Adipose tissue (tissue), 3 donors: ENCODE data around the gene RUNX1. TPM values are rescaled to one million over a fixed set of nuclear protein-coding genes. Genes with fewer than 3 reads are reported as not detected.

Source experiments
- H3K27ac ChIP-seq: one replicate; pipeline ENCODE4 v1.5.1; 2013; ENCODE audit warnings: low read depth, low read length
- WGBS, 3 donors: extraction: QIAGEN DNeasy Blood & Tissue Kit; methylation state at CpG; one replicate each; pipeline ENCODE4 v1.1.7; 2013; 5-methylcytosine and 5-hydroxymethylcytosine counted together
- polyA plus RNA-seq, 3 donors: library from polyadenylated mRNA; stranded (reverse); fragments of 200-250 nt; gene quantifications; one replicate each; pipeline ENCODE4 v1.2.3, GENCODE V29; 2013
- donor health status: healthy with polysubstance abuse.
- donor health status: Bipolar disorder and iron deficiency.
- donor health status: healthy.

RUNX1 gene
- polyA plus RNA-seq, 3 donors, result 1.2 to 38.1 (median 10.8) TPM

DNA sequence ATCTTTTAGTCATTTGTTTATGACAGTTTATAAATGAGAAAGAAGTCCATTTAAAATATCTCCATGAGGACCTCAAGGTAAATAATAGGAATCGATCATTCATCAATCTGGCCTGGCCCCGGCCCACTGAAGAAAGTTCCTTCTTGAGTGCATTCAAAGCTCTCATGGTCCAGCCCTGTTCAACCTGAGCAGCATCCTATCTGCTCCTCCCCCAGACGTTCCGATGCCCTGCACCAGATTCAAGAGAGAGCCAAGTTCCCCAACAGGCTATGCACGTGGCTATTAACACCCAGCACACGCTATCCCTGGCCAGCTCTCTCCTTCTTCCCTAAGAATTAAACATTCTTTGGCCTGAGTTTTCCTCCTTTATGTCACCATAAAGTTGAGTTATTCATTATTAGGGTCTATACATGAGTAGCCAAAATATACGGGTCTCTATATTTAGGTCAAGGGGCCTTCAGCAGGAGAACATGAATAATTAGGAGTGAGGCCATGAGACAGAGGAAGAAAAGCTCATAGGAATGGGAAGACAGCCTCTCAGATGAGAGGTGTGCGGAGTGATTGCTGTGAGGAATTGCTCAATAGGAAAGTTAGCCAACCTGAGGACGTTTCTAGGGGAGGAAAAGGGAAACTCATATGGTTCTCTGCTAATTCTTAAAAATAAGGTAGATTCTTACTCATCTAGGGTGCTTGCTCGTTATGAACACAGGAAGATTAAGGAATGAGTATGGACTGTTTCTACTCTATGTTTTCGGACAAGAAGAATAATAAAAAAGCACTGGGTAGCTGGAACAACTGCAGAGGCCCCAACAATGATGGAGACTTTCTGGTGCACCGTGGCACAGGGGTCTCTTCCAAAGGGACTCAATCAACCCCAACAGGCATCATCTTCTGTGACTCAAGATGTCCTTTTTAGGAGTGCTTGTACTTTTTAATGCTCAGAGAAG lies 23.6 kb downstream of the RUNX1 start:
- 57 to 88% (median 70%) methylated on average over 12 of the region's 12 CpGs for WGBS, 3 donors
- H3K27ac ChIP-seq, result no peak overlapping the region

DNA sequence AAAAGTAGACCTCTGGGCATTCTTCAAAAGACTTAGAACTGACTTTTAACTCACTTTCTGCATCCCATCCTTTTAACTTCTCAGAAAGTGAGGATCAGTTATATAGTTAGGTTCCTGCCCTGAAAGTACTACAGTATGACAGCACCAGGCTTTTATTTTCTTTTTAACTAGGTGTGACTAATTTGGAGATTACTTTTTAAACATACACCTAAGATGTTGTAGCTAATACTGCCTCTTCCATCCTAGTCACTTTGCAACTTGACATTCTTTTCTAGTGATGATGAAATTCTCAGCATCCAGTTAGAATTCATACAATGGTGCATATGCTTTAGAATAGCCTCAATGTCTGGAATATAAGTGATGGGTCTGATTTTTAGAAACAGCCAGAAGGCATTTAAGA lies 24.6 kb downstream of the RUNX1 start:
- H3K27ac ChIP-seq, result no peak overlapping the region

GRCh38 chr21:35024071-35024420 lies 25.1 kb downstream of the RUNX1 start:
- WGBS, 3 donors, result 88 to 100% (median 95%) methylated on average over 1 of the region's 1 CpG

DNA sequence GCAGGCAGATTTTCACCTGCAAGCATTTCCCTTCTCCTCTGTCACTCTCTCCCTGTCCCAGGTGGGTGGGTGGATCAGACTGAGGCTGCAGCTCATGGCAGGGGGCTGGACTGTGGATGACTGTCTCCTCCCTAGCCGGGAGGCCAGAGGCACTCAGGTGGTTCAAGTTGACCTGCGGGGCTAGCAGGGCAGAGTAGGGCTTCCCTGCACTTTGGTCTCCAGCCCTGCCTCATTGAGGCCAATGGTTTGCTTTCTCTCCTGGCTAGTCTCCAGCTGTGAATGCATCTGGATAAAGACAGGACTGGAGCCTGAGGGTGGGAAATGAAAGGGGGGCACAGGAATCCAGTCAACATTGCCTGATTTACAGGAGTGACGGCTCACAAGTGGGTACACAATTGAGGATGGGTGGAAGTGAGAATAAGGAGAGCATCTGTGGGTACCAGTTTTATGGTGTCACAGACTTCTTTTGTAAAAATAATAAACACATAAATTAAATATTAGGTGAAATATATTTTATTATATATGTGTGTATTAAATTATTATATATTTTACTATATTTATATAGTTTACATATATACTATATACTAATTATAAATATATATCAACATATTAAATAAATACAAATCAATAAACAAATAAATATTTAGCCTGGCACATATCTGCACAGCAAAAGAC lies 25.6 kb downstream of the RUNX1 start:
- WGBS, 3 donors, result 58 to 80% (median 68%) methylated on average over 3 of the region's 3 CpGs
- no peak overlapping the region for H3K27ac ChIP-seq

More at GRCh38 chr21:35024071-35024420, 25.1 kb downstream of the RUNX1 start:
- no peak overlapping the region for H3K27ac ChIP-seq

DNA sequence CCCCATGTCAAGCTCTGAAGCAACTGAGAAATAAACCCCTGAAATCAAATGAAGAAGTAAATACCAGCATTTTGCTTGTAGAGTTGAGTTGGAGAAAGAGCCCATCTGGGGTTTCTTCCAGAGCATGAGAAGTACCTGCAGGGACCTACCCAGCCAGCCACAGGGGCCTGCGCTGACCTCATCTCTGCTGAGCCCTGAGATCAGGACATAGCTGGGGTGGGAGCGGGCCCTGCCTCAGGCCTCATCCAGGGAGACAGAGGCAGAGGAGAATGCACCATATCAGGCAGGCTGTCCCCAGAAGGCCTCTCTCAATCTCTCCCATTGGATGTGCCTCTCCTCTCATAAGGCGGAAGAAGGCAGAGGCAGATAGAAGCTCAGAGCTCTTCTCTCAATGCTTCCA lies 27.6 kb downstream of the RUNX1 start:
- no peak overlapping the region for H3K27ac ChIP-seq
- WGBS, 3 donors, result 97 to 100% (median 97%) methylated on average over 3 of the region's 3 CpGs

- WGBS, 3 donors, result 89 to 100% (median 93%) methylated on average over 1 of the region's 1 CpG
- no peak overlapping the region for H3K27ac ChIP-seq
These were observed 28.2 kb downstream of the RUNX1 start for GRCh38 chr21:35020902-35021301.

GRCh38 chr21:35020436-35020835 lies 28.7 kb downstream of the RUNX1 start:
- H3K27ac ChIP-seq, result no peak overlapping the region
- WGBS, 3 donors, result 50 to 75% (median 60%) methylated on average over 4 of the region's 4 CpGs

GRCh38 chr21:35019631-35020032 lies 29.5 kb downstream of the RUNX1 start:
- no peak overlapping the region for H3K27ac ChIP-seq
- 19 to 73% (median 65%) methylated on average over 9 of the region's 9 CpGs for WGBS, 3 donors

DNA sequence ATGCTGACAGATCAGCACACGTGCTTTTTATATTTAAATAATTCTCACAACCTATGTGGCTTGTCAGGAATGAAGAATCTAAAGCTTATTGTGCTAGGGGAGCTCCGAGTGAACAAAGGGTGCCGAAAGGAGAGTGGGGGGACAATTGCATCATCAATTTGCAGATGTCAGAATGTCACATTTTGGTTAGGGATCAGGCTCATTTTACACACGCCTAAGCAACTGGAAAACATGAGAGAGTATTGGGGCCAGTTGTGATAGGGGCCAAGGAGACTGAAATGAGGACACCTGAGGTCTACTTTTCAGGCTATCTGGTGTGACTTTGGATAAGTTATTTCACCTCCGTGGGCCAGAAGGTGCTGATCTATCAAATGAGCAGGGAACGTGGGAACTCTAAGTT lies 31.8 kb downstream of the RUNX1 start:
- no peak overlapping the region for H3K27ac ChIP-seq
- 73 to 87% (median 74%) methylated on average over 6 of the region's 6 CpGs for WGBS, 3 donors

- 91 to 95% (median 93%) methylated on average over 1 of the region's 1 CpG for WGBS, 3 donors
- no peak overlapping the region for H3K27ac ChIP-seq
These were observed 32.4 kb downstream of the RUNX1 start for GRCh38 chr21:35016517-35017188.

DNA sequence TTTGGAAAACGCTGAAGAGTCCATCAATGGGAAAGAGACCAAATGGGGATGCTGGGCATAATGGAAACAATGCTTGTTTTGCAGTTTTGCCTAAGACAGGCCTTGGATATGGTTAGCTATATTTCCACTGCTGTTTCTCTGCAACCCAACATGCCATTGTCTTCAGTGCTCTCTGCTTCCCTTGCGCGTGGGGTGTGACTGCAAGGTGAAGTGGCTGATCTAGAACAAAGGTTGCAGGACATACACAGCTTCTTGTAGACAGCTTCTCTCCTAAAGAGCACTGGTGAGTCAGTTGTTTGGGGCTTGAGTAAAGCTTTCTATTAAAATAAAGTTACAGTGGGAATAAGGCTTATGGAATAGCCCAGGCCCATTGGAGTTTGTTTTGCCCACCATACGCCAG lies 33.0 kb downstream of the RUNX1 start:
- no peak overlapping the region for H3K27ac ChIP-seq
- 91 to 94% (median 92%) methylated on average over 4 of the region's 4 CpGs for WGBS, 3 donors

- H3K27ac ChIP-seq, result no peak overlapping the region
- WGBS, 3 donors, result 84 to 94% (median 84%) methylated on average over 5 of the region's 5 CpGs
These were observed 33.6 kb downstream of the RUNX1 start for GRCh38 chr21:35015435-35016024.

DNA sequence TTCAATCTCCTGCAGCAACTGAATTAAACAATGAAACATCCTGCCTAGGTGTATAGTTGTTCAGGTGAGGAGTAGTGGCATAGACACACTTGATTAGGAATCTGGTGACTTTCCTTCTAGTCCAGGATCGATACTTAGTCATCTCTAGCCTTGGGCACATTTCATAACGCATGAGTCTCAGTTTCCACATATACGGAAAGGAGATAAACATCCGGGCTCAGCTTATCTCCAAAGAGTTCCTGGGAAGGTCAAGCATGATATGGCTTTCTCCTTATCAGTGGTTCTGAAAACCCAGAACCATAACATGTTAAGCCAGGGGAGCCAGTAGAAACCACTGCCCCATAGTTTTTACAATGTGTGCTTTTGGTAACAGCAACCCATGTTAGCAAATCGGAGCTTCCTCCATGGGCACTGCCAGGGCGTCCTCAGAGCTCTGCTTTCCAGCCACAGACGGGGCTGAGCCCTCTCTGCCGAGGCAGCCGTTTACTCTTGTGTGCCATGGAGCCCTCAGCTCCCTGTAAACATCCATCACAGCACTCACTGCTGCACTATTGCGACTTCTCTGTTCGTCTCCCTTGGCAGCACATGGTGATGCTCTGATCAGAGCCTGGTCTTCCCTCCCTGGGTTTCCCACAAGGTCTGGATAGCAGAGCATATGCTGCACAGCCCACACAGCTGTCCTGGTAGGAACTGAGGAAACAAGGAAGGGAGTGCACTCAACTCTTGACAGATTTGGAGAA lies 34.6 kb downstream of the RUNX1 start:
- H3K27ac ChIP-seq, result no peak overlapping the region
- WGBS, 3 donors, result 50 to 58% (median 52%) methylated on average over 11 of the region's 11 CpGs

DNA sequence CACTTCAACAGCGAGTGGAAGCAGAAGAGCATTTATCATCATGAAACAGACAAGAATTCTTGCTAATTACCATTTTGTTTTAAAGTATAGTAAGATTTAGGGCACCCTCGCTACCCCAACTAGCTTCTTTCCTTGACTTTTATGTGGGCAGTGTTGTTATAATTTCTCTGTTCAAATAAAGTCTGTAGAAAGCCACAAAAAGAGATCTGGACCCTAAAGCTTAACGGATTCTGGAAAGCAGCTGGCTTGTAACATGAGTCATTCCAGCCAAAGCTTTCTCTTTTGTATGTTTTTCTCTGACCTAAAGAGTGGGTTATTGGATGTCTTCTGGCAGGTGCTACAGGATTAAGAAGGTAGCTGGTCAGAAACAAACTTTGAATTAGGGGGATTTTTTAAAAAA lies 37.4 kb downstream of the RUNX1 start:
- WGBS, 3 donors, result 30 to 54% (median 41%) methylated on average over 3 of the region's 3 CpGs
- H3K27ac ChIP-seq, result no peak overlapping the region

- 57 to 76% (median 60%) methylated on average over 5 of the region's 5 CpGs for WGBS, 3 donors
- H3K27ac ChIP-seq, result no peak overlapping the region
These were observed 38.7 kb downstream of the RUNX1 start for GRCh38 chr21:35010447-35010846.

DNA sequence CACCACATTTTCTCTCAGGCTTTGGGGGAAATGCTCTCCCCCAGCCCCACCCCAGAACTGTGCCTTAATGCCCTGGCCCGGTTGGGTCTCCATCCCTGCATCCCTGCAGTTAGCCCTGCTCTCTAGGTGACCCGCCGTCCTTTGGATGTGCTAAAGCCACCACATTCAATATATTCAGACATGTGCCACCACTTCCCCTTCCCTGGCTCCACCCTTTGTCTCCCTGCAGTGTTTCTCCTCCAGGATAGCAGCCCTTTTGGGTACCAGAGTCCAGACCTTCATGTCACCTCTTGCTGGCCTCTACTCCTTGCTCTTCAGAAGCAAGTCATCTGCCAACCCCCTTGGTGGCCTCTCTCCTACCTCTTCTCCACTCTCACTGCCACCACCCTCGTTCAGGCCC lies 41.8 kb downstream of the RUNX1 start:
- no peak overlapping the region for H3K27ac ChIP-seq
- 63 to 90% (median 75%) methylated on average over 4 of the region's 4 CpGs for WGBS, 3 donors

GRCh38 chr21:35006771-35007170 lies 42.3 kb downstream of the RUNX1 start:
- H3K27ac ChIP-seq, result no peak overlapping the region
- 88 to 92% (median 88%) methylated on average over 3 of the region's 3 CpGs for WGBS, 3 donors

DNA sequence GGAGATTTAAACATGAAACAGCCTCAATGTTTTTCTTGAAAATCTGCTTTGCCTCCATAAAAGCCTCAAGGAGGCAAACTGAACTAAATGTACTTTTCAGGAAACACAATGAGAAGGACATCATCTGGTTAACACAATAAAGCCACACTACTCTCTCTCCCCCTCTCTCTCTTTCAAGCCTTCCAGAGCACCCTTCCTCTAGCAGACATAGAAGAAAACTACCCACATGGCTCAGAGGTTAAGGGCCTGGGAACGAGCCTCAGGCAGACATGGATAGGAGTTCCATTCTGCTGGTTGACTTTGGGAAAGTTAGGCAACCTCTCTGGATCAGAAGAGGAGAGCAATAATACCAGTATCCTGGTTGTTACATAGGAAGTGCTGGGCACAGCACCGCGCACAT lies 42.9 kb downstream of the RUNX1 start:
- 91 to 95% (median 92%) methylated on average over 3 of the region's 3 CpGs for WGBS, 3 donors

More for the DNA sequence above, 42.9 kb downstream of the RUNX1 start:
- no peak overlapping the region for H3K27ac ChIP-seq
